Heart left ventricle (tissue), 13 donors: ENCODE data around the gene CD247.

Source experiments
- CTCF ChIP-seq, 12 donors: fragments of 200-600 bp; sonication (generic) in 4 of 12; IDR thresholded peaks; one replicate each; pipeline versions ENCODE4 v1.5.0 to v1.8.0; 2018 to 2022; ENCODE audit warnings: antibody characterized with exemption in 12 of 12, mild to moderate bottlenecking in 5 of 12
- POLR2A ChIP-seq, 2 donors: fragments of 450-650 bp; IDR thresholded peaks; one replicate each; pipeline ENCODE4 v1.6.1; 2017; ENCODE audit warnings: antibody characterized with exemption in 2 of 2, mild to moderate bottlenecking in 2 of 2, moderate library complexity in 2 of 2
- donor health status: ischemic (EF 13 %, LVEDD 7.1; RV severe dilation, severe dysfunction).
- donor health status: DM: no; HTN: yes; CAD: no.
- donor health status: DM: no; HTN: no; CAD: no.
- donor health status: ischemic (EF 25% LVEDD 6.9; RV normal size, moderate dysfunction).
- donor health status: ischemic (EF 25% LVEDD 5.7; RV mildly dilated, moderate dysfunction).
- donor health status: ischemic (EF 35%, LVEDD 5.7; RV mildly dilated, moderate dysfunction).
- donor health status: nonischemic (EF 11% LVEDD 7.7; RV severe dilation, severe dysfunction).
- donor health status: DM: yes; HTN: yes; CAD: no.
- donor health status: PGD.
- donor health status: ischemic (EF 29% LVEDD 5.4; RV normal size, mild dysfunction).
- donor health status: nonischemic (EF 23%, LVEDD 6.1; RV moderate dilation, normal function).

GRCh38 chr1:167412920-167413319 is 105.4 kb downstream of the CD247 start:
- TF ChIP-seq CTCF (IDR thresholded peaks at IDR 0.05) = no peak
- TF ChIP-seq POLR2A (IDR thresholded peaks at IDR 0.05) = no peak
